NCI-H2107 treated with DMSO at 0.1 percent for 48 hours (cell line): ENCODE results near the gene ANKRD10.

ENCODE experiments used
- DNase-seq: peaks from one replicate; lab custom pipeline; 2025; ENCODE audit not compliant: unreplicated experiment; lab: John Stamatoyannopoulos, UW

ANKRD10 gene

GRCh38 chr13:110944968-110945927, 30.4 kb upstream of the ANKRD10 start:
- no peak for DNase-seq

- peak; percentile 13 for DNase-seq
These were observed 29.5 kb upstream of the ANKRD10 start for GRCh38 chr13:110944121-110944967.

- no peak for DNase-seq
These were observed 27.5 kb upstream of the ANKRD10 start for GRCh38 chr13:110942248-110942981.

GRCh38 chr13:110938662-110939421, 24.0 kb upstream of the ANKRD10 start:
- no peak for DNase-seq

GRCh38 chr13:110937511-110938285, 22.8 kb upstream of the ANKRD10 start:
- no peak for DNase-seq

- DNase-seq, result no peak
These were observed 21.6 kb upstream of the ANKRD10 start for GRCh38 chr13:110936519-110936918.

- DNase-seq, result no peak
These were observed 17.7 kb upstream of the ANKRD10 start for GRCh38 chr13:110932588-110932987.

- DNase-seq, result no peak
These were observed 14.4 kb upstream of the ANKRD10 start for GRCh38 chr13:110929104-110929777.

GRCh38 chr13:110925023-110925612, 10.2 kb upstream of the ANKRD10 start:
- DNase-seq, result peak; percentile 4

GRCh38 chr13:110924639-110924934, 9.7 kb upstream of the ANKRD10 start:
- DNase-seq, result no peak

- no peak for DNase-seq
These were observed 9.1 kb upstream of the ANKRD10 start for GRCh38 chr13:110923777-110924638.

GRCh38 chr13:110923086-110923485, 8.2 kb upstream of the ANKRD10 start:
- no peak for DNase-seq

GRCh38 chr13:110922506-110922905, 7.6 kb upstream of the ANKRD10 start:
- DNase-seq, result no peak

- no peak for DNase-seq
These were observed 6.8 kb upstream of the ANKRD10 start for GRCh38 chr13:110921695-110922094.

- DNase-seq, result no peak
These were observed 6.3 kb upstream of the ANKRD10 start for GRCh38 chr13:110921209-110921608.

GRCh38 chr13:110920038-110920437, 5.2 kb upstream of the ANKRD10 start:
- DNase-seq, result no peak

- no peak for DNase-seq
These were observed 1.7 kb upstream of the ANKRD10 start for GRCh38 chr13:110916301-110917142.
